KMS-11 (cell line): ENCODE results near the gene ZBTB40.

ENCODE experiments used
- H2AFZ ChIP-seq: fragments of 200-600 bp; sonication (generic); 2 replicates; pipeline ENCODE4 v1.6.1; 2016; ENCODE audit warnings: antibody characterized with exemption, mixed run types, low read depth
- H3K27ac ChIP-seq: fragments of 200-600 bp; sonication (generic); 2 replicates; pipeline ENCODE4 v1.6.1; 2016; ENCODE audit warnings: mild to moderate bottlenecking, mixed run types
- H3K27me3 ChIP-seq: fragments of 200-600 bp; sonication (generic); 2 replicates; pipeline ENCODE4 v1.6.1; 2017; ENCODE audit warnings: mild to moderate bottlenecking, low read depth, mixed run types, moderate library complexity; ENCODE audit not compliant: insufficient read depth
- H3K36me3 ChIP-seq: fragments of 200-600 bp; sonication (generic); 2 replicates; pipeline ENCODE4 v1.6.1; 2017; ENCODE audit warnings: mild to moderate bottlenecking, mixed run types; ENCODE audit not compliant: insufficient read depth
- H3K4me1 ChIP-seq: fragments of 200-600 bp; sonication (generic); 2 replicates; pipeline ENCODE4 v1.6.1; 2016; ENCODE audit warnings: mild to moderate bottlenecking, low read depth, mixed run types; ENCODE audit not compliant: poor library complexity, severe bottlenecking
- H3K4me2 ChIP-seq: fragments of 200-600 bp; sonication (generic); 2 replicates; pipeline ENCODE4 v1.7.0; 2016; ENCODE audit warnings: mild to moderate bottlenecking, mixed run types
- H3K4me3 ChIP-seq: fragments of 200-600 bp; sonication (generic); IDR thresholded peaks from 2 replicates; pipeline ENCODE4 v1.6.1; 2017; ENCODE audit warnings: low read depth, low read length, mixed read lengths; ENCODE audit not compliant: insufficient read depth
- H3K79me2 ChIP-seq: fragments of 200-600 bp; sonication (generic); 2 replicates; pipeline ENCODE4 v1.6.1; 2016; ENCODE audit warnings: low read depth, mixed run types; ENCODE audit not compliant: insufficient read depth
- H3K9ac ChIP-seq: fragments of 200-600 bp; sonication (generic); 2 replicates; pipeline ENCODE4 v1.6.1; 2016; ENCODE audit warnings: mild to moderate bottlenecking, mixed run types
- H4K20me1 ChIP-seq: fragments of 200-600 bp; sonication (generic); 2 replicates; pipeline ENCODE4 v1.6.1; 2016; ENCODE audit warnings: mild to moderate bottlenecking, mixed run types; ENCODE audit not compliant: insufficient read depth
- TF ChIP-seq, protein P1 (sequence below): fragments of 200-600 bp; sonication (generic); conservative IDR thresholded peaks from 2 replicates; pipeline ENCODE4 v1.6.1; 2017; ENCODE audit warnings: low read depth, mild to moderate bottlenecking, antibody characterized with exemption, low read length, moderate library complexity, mixed read lengths

Gene ZBTB40

DNA sequence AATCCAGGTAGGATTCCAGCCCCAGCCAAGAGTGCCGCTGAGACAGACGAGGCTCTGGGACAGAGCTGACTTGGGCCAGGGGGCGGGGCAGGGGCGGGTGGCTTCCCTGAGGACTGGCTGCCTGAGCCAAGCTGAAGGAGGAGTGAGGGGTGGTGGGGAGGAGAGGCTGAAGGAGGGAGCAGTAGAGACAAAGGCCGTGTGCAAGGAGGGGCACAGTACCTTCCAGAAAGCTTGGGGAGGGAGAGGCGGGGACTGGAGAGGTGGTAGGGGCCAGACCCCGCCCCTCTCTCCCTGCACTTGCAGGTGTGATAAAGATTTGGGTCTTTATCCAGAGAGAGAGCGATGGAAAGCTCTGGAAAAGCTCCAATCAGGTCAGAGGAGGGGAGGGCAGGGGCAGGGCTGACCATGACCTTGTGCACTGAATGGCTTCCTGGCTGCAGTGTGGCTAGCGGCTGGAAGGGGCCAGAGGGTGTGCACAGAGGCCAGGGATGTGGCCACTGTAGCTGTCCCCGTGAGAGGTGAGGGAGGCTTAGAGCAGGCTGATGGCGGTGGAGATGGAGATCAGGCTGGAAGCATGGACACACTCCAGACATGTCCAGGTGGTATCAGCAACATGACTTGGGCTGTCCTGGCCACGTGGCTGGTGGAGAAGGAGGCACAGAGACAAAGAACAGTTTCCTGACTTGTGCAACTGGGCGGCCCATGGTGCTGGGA is 104.9 kb downstream of the ZBTB40 start:
- Histone ChIP-seq H3K27me3 (peaks cover 86% of the 10 kb centered on the region), H3K4me2 (no peak overlapping the region), H3K27ac (no peak overlapping the region), H3K36me3 (no peaks in the 10 kb centered on the region), H3K9ac (no peak overlapping the region), H4K20me1 (no peaks in the 10 kb centered on the region), H3K79me2 (no peaks in the 10 kb centered on the region), H3K4me1 (no peaks in the 10 kb centered on the region), H3K4me3 (no peak overlapping the region), H2AFZ (no peak overlapping the region)
- TF ChIP-seq, protein P1, sequence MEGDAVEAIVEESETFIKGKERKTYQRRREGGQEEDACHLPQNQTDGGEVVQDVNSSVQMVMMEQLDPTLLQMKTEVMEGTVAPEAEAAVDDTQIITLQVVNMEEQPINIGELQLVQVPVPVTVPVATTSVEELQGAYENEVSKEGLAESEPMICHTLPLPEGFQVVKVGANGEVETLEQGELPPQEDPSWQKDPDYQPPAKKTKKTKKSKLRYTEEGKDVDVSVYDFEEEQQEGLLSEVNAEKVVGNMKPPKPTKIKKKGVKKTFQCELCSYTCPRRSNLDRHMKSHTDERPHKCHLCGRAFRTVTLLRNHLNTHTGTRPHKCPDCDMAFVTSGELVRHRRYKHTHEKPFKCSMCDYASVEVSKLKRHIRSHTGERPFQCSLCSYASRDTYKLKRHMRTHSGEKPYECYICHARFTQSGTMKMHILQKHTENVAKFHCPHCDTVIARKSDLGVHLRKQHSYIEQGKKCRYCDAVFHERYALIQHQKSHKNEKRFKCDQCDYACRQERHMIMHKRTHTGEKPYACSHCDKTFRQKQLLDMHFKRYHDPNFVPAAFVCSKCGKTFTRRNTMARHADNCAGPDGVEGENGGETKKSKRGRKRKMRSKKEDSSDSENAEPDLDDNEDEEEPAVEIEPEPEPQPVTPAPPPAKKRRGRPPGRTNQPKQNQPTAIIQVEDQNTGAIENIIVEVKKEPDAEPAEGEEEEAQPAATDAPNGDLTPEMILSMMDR, result no peak

DNA sequence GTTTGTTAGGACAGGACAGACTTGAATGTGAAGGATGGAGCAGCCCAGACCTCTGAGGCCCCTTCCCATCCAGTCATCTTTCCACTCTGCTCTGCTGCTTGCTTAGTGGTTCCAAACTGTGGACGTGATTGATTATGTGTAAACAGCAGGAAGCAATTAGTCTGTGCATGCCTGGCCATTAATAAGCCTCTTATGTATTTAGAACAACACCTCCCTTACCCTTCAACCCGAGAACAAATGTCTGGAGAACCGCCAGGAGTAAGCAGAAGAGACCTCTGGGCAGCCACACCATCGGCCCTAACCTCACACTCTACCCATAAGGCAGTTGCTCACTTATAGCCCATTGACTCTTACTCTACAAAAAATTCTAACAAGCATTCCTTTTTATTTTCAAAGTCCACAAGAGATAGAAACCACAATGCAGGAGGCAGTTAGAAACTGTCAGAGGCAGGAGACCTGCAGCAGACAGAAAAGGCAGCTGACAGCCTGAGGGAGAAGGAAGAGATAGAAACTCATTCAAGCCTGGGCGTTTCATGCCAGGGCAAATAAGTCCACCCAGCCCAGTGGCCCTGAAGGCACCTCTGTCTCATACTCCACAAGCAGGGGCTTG is 105.8 kb downstream of the ZBTB40 start:
- Histone ChIP-seq H3K4me3 (no peak overlapping the region), H3K4me1 (no peaks in the 10 kb centered on the region), H3K79me2 (no peaks in the 10 kb centered on the region), H3K4me2 (no peak overlapping the region), H3K36me3 (no peaks in the 10 kb centered on the region), H3K27ac (no peak overlapping the region), H2AFZ (no peak overlapping the region), H3K27me3 (peaks cover 85% of the 10 kb centered on the region), H4K20me1 (no peaks in the 10 kb centered on the region), H3K9ac (no peak overlapping the region)
- TF ChIP-seq, protein P1, result no peak

DNA sequence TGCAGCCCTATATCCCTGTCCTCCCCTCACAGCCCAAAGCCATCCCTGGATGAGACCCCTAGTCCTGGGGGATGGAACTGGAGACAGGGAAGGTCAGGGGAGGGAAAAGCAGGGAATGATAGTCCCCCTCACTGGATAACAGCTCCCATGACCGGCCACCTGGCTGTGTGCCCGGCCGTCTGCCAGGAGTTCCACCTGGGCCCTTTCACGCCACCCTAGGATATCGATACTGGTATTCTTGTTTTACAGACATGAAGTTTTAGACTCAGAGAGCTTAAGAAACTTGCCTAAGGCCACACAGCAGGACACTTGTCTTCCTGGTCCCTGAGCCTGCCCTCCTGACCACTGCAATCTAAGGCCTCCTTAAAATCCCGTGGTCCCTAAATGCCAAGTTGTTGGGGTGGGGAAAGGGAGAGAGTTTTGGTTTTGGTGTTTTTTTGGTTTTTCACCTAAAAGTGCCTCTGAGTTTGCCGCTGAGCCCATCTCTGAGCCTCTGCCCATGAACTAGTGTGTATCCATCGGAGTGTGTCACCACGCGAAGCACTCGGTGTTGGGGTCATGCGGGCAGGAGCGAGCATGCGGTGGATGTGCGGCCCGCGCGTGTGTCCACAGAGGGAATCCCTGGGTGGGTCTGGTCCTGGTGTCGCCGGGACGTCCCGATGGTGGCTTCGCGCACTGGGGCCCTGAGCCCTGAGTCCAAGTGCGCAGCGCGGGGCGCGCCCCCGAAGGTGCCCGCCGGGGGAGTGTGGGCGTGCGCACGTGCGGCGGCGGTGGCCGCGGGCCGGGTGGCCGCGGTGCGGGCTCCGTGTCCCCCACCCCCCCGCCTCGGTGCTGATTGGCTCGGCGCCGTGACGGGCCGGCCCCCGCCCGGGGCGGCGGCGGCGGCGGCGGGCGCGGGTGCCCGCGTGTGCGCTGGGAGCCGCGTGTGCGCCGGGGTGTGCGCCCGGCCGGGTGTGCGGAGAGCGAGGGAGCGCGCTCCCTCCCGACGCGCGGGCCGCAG is 111.2 kb downstream of the ZBTB40 start, which contains the start of gene EPHA8:
EPHA8 (plus strand) TSS at position 906 of the 1,000 bp plus-strand sequence. CDS start 147 bp downstream, outside the sequence.
- Histone ChIP-seq H3K27ac (no peak within 1 kb of the TSS), H3K27me3 (peaks cover 81% of the 10 kb centered on the region), H4K20me1 (no peaks in the 10 kb centered on the region), H3K9ac (no peak within 1 kb of the TSS), H3K36me3 (no peaks in the 10 kb centered on the region), H3K4me2 (no peak within 1 kb of the TSS), H3K4me1 (no peaks in the 10 kb centered on the region), H3K79me2 (no peaks in the 10 kb centered on the region), H2AFZ (no peak within 1 kb of the TSS), H3K4me3 (no peak within 1 kb of the TSS)
- TF ChIP-seq, protein P1, result no peak
